Stimulated activated effector memory CD8-positive, alpha-beta T cell treated with anti-CD3 and anti-CD28 coated beads, Interleukin-12 subunit alpha, Interleukin-12 subunit beta, amount 100 ng/mL, for 72 hours (primary cell): ENCODE data around the gene LYRM7.
A peak's percentile ranks its signal among the peaks of the same experiment; 100 is the strongest.

Experiments used
- ATAC-seq: fragments of 150-1000 bp; cut with Tn5 transposase; 2 replicates; pipeline ENCODE4 v1.10.0; 2021
- DNase-seq, 2 donors: peaks; one replicate each; pipeline ENCODE4 v3.0.0; 2021 to 2022; ENCODE audit warnings: low spot score in 2 of 2
- H3K27ac Mint-ChIP-seq: one replicate; pipeline ENCODE4 v1.8.0; 2022; ENCODE audit warnings: mild to moderate bottlenecking, mixed read lengths
- H3K36me3 Mint-ChIP-seq: one replicate; pipeline ENCODE4 v1.8.0; 2022; ENCODE audit warnings: mild to moderate bottlenecking, mixed read lengths
- H3K4me1 Mint-ChIP-seq: one replicate; pipeline ENCODE4 v1.8.0; 2022; ENCODE audit warnings: mixed read lengths
- H3K4me3 Mint-ChIP-seq: one replicate; pipeline ENCODE4 v1.8.0; 2022; ENCODE audit warnings: mild to moderate bottlenecking, mixed read lengths
- H3K9me3 Mint-ChIP-seq: one replicate; pipeline ENCODE4 v1.8.0; 2022; ENCODE audit warnings: mixed read lengths

LYRM7 gene

GRCh38 chr5:131198625-131199024, 27.9 kb downstream of the LYRM7 start:
- no peak for ATAC-seq

GRCh38 chr5:131200560-131200959, 29.8 kb downstream of the LYRM7 start:
- no peaks in the 10 kb centered on the region for H3K4me1 Mint-ChIP-seq
- H3K27ac Mint-ChIP-seq: no peak overlapping the region
- no peak overlapping the region for H3K4me3 Mint-ChIP-seq
- ATAC-seq (no peak), DNase-seq (no peak)
- H3K9me3 Mint-ChIP-seq: no peaks in the 10 kb centered on the region
- peaks cover 16% of the 10 kb centered on the region for H3K36me3 Mint-ChIP-seq

More at GRCh38 chr5:131198625-131199024, 27.9 kb downstream of the LYRM7 start:
- no peaks in the 10 kb centered on the region for H3K9me3 Mint-ChIP-seq
- H3K4me1 Mint-ChIP-seq: no peaks in the 10 kb centered on the region
- DNase-seq: no peak
- H3K4me3 Mint-ChIP-seq: no peak overlapping the region
- peaks cover 16% of the 10 kb centered on the region for H3K36me3 Mint-ChIP-seq
- H3K27ac Mint-ChIP-seq: no peak overlapping the region

- Mint-ChIP-seq H3K36me3 (peaks cover 9% of the 10 kb centered on the region), H3K4me1 (peaks cover 12% of the 10 kb centered on the region), H3K9me3 (no peaks in the 10 kb centered on the region), H3K4me3 (no peak overlapping the region), H3K27ac (no peak overlapping the region)
- DNase-seq: no peak
- no peak for ATAC-seq
Measured at GRCh38 chr5:131204964-131205363, 34.2 kb downstream of the LYRM7 start.

- H3K9me3 Mint-ChIP-seq: no peaks in the 10 kb centered on the region
- peaks cover 1% of the 10 kb centered on the region for H3K36me3 Mint-ChIP-seq
- H3K4me1 Mint-ChIP-seq: peaks cover 23% of the 10 kb centered on the region
- ATAC-seq (no peak), DNase-seq (no peak)
- no peak overlapping the region for H3K4me3 Mint-ChIP-seq
- H3K27ac Mint-ChIP-seq: no peak overlapping the region
Measured at GRCh38 chr5:131206061-131206460, 35.3 kb downstream of the LYRM7 start.

GRCh38 chr5:131206772-131207171, 36.0 kb downstream of the LYRM7 start:
- Mint-ChIP-seq H3K9me3 (no peaks in the 10 kb centered on the region), H3K4me1 (peaks cover 23% of the 10 kb centered on the region), H3K36me3 (no peaks in the 10 kb centered on the region), H3K27ac (no peak overlapping the region), H3K4me3 (no peak overlapping the region)
- peak; percentile 49 for ATAC-seq
- no peak for DNase-seq

- no peaks in the 10 kb centered on the region for H3K9me3 Mint-ChIP-seq
- H3K36me3 Mint-ChIP-seq: no peaks in the 10 kb centered on the region
- H3K4me3 Mint-ChIP-seq: peak overlapping the region; percentile 69
- peaks cover 29% of the 10 kb centered on the region for H3K4me1 Mint-ChIP-seq
- peak overlapping the region; percentile 96 for H3K27ac Mint-ChIP-seq
- ATAC-seq (no peak), DNase-seq (no peak)
Measured at GRCh38 chr5:131209175-131209505, 38.4 kb downstream of the LYRM7 start.

- Mint-ChIP-seq H3K4me3 (peak overlapping the region; percentile 69), H3K4me1 (peaks cover 33% of the 10 kb centered on the region), H3K27ac (peak overlapping the region; percentile 96), H3K9me3 (no peaks in the 10 kb centered on the region), H3K36me3 (no peaks in the 10 kb centered on the region)
- DNase-seq (peak; percentile 10 to 57), ATAC-seq (peak; percentile 91)
Measured at GRCh38 chr5:131209506-131210150, 38.9 kb downstream of the LYRM7 start.

- ATAC-seq (no peak), DNase-seq (no peak)
- Mint-ChIP-seq H3K27ac (peak overlapping the region; percentile 96), H3K4me3 (peak overlapping the region; percentile 69), H3K4me1 (peaks cover 34% of the 10 kb centered on the region), H3K36me3 (no peaks in the 10 kb centered on the region), H3K9me3 (no peaks in the 10 kb centered on the region)
Measured at GRCh38 chr5:131210151-131210510, 39.4 kb downstream of the LYRM7 start.

- no peak for DNase-seq
- Mint-ChIP-seq H3K9me3 (no peaks in the 10 kb centered on the region), H3K36me3 (no peaks in the 10 kb centered on the region), H3K4me3 (no peak overlapping the region), H3K27ac (no peak overlapping the region), H3K4me1 (peaks cover 34% of the 10 kb centered on the region)
- no peak for ATAC-seq
Measured at GRCh38 chr5:131211669-131212068, 40.9 kb downstream of the LYRM7 start.

- DNase-seq (no peak), ATAC-seq (no peak)
- H3K9me3 Mint-ChIP-seq: no peaks in the 10 kb centered on the region
- H3K4me1 Mint-ChIP-seq: peaks cover 34% of the 10 kb centered on the region
- H3K27ac Mint-ChIP-seq: no peak overlapping the region
- H3K4me3 Mint-ChIP-seq: no peak overlapping the region
- H3K36me3 Mint-ChIP-seq: no peaks in the 10 kb centered on the region
Measured at GRCh38 chr5:131212471-131213021, 41.8 kb downstream of the LYRM7 start.

GRCh38 chr5:131214609-131215227, 44.0 kb downstream of the LYRM7 start:
- no peaks in the 10 kb centered on the region for H3K36me3 Mint-ChIP-seq
- DNase-seq: no peak
- peaks cover 43% of the 10 kb centered on the region for H3K4me1 Mint-ChIP-seq
- no peaks in the 10 kb centered on the region for H3K9me3 Mint-ChIP-seq
- H3K4me3 Mint-ChIP-seq: no peak overlapping the region
- no peak overlapping the region for H3K27ac Mint-ChIP-seq
- no peak for ATAC-seq

GRCh38 chr5:131217791-131218190, 47.0 kb downstream of the LYRM7 start:
- DNase-seq: no peak
- no peaks in the 10 kb centered on the region for H3K9me3 Mint-ChIP-seq
- H3K4me1 Mint-ChIP-seq: peaks cover 34% of the 10 kb centered on the region
- H3K4me3 Mint-ChIP-seq: no peak overlapping the region
- H3K36me3 Mint-ChIP-seq: no peaks in the 10 kb centered on the region
- H3K27ac Mint-ChIP-seq: no peak overlapping the region
- no peak for ATAC-seq

- H3K4me1 Mint-ChIP-seq: peaks cover 34% of the 10 kb centered on the region
- H3K9me3 Mint-ChIP-seq: no peaks in the 10 kb centered on the region
- H3K27ac Mint-ChIP-seq: no peak overlapping the region
- H3K36me3 Mint-ChIP-seq: no peaks in the 10 kb centered on the region
- no peak for DNase-seq
- H3K4me3 Mint-ChIP-seq: no peak overlapping the region
- peak; percentile 89 for ATAC-seq
Measured at GRCh38 chr5:131218392-131218791, 47.6 kb downstream of the LYRM7 start.

GRCh38 chr5:131220566-131220965, 49.8 kb downstream of the LYRM7 start:
- Mint-ChIP-seq H3K4me1 (peaks cover 28% of the 10 kb centered on the region), H3K4me3 (no peak overlapping the region), H3K36me3 (no peaks in the 10 kb centered on the region), H3K27ac (no peak overlapping the region), H3K9me3 (no peaks in the 10 kb centered on the region)
- ATAC-seq: no peak
- no peak for DNase-seq

GRCh38 chr5:131221008-131221703, 50.4 kb downstream of the LYRM7 start:
- DNase-seq (no peak), ATAC-seq (no peak)
- no peaks in the 10 kb centered on the region for H3K36me3 Mint-ChIP-seq
- no peak overlapping the region for H3K27ac Mint-ChIP-seq
- peaks cover 28% of the 10 kb centered on the region for H3K4me1 Mint-ChIP-seq
- no peak overlapping the region for H3K4me3 Mint-ChIP-seq
- no peaks in the 10 kb centered on the region for H3K9me3 Mint-ChIP-seq

- Mint-ChIP-seq H3K4me1 (peaks cover 28% of the 10 kb centered on the region), H3K36me3 (no peaks in the 10 kb centered on the region), H3K4me3 (no peak overlapping the region), H3K9me3 (no peaks in the 10 kb centered on the region), H3K27ac (no peak overlapping the region)
- ATAC-seq (no peak), DNase-seq (no peak)
Measured at GRCh38 chr5:131221888-131222287, 51.1 kb downstream of the LYRM7 start.
